Left colon (tissue), 2 donors: Measurements from ENCODE around the gene AQP10. TPM values are rescaled to one million over a fixed set of nuclear protein-coding genes. Genes with fewer than 3 reads are reported as not detected.
A peak's percentile ranks its signal among the peaks of the same experiment; 100 is the strongest.
"Not testable (repeated sequence)": the region's sequence is repeated elsewhere in the genome, so short reads cannot be mapped to it uniquely, and the experiment has no call there.

Experiments
- ATAC-seq: fragments of 200-7000 bp; cut with Tn5 transposase; one replicate; pipeline ENCODE4 v1.9.1; 2020; ENCODE audit warnings: mild to moderate bottlenecking, moderate library complexity
- DNase-seq, 2 donors: peaks; one replicate each; pipeline ENCODE4 v3.0.0-alpha.2; 2020
- intact Hi-C, 2 donors: fragments of 100-400 bp; cut with DNase I in 1 of 2; cut with micrococcal nuclease in 1 of 2; formaldehyde crosslinking; loops; one replicate each; pipeline versions ENCODE4 v1.11.2 to v1.14.0; 2022; cut with DNase I, micrococcal nuclease
- total RNA-seq, 2 donors: library from RNA; stranded (reverse); fragmentation: NEBNext Ultra II Directional; extraction: Animal tissue kit (Norgen Biotek cat#: 25700); gene quantifications; one replicate each; pipeline ENCODE4 v1.2.1, GENCODE V29; 2021
- donor health status: DM: no; HTN: no; CAD: no.
- donor health status: DM: yes; HTN: yes; CAD: no.

Gene AQP10
- total RNA-seq, 2 donors from 2014 or later: not detected

GRCh38 chr1:154318386-154318785 lies 2.5 kb upstream of the AQP10 start:
- DNase-seq (no peak), ATAC-seq (no peak)
- intact Hi-C loops: no loop called here

DNA sequence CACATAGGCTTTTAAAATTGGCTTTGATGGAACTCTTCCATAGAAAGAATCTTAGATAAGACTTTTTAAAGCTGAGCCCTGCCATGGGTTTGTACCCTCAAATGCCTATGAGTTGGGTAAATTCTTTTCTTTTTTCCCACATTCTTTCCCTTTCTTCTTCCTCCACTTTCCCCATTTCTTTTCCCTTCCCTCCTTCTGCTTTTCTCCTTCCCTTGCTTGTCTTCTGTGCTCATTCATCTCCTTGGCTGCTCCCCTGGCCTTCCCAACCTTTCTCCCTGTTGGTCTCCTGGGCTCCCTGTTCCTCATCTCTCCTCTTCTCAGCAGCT lies 679 bp downstream of the AQP10 start:
- ATAC-seq, intact Hi-C loops, DNase-seq: not testable (repeated sequence)

DNA sequence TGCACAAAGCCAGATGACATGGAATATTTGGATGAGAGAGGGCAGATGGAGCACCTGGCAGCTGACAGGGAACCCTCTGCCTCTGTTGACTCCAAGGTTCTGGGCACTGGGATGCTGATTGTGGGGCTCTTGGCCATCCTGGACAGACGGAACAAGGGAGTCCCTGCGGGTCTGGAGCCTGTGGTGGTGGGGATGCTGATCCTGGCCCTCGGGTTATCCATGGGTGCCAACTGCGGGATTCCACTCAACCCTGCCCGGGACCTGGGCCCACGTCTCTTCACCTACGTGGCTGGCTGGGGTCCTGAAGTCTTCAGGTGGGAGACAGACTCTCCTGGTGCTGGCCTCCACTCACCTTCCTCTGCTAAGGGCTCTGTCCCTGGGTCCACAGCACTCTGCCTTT lies 2.6 kb downstream of the AQP10 start:
- no peak for ATAC-seq
- intact Hi-C loops: no loop called here
- DNase-seq: no peak

DNA sequence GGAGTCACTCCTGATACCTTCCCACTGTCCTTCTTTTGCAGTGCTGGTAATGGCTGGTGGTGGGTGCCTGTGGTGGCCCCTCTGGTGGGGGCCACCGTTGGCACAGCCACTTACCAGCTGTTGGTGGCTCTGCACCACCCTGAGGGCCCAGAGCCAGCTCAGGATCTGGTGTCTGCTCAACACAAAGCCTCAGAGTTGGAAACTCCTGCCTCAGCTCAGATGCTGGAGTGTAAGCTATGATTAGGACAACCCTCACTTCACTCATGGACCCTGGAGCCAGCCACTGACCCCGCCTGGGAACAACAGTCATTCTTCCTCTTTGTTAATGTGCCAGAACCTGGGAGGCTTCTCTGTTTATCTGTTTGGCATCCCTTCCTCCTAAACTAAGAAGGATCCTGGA lies 3.3 kb downstream of the AQP10 start:
- intact Hi-C loops: no loop called here
- ATAC-seq (no peak), DNase-seq (no peak)

- intact Hi-C loops: no loop called here
- ATAC-seq (peak; percentile 53), DNase-seq (peak; percentile 64 to 76)
These were observed 4.0 kb downstream of the AQP10 start, which contains the start of gene ATP8B2 for GRCh38 chr1:154324669-154325582. Gene ATP8B2 (plus strand): TSS chr1:154325525. CDS start chr1:154328142, 2,617 bp downstream.

DNA sequence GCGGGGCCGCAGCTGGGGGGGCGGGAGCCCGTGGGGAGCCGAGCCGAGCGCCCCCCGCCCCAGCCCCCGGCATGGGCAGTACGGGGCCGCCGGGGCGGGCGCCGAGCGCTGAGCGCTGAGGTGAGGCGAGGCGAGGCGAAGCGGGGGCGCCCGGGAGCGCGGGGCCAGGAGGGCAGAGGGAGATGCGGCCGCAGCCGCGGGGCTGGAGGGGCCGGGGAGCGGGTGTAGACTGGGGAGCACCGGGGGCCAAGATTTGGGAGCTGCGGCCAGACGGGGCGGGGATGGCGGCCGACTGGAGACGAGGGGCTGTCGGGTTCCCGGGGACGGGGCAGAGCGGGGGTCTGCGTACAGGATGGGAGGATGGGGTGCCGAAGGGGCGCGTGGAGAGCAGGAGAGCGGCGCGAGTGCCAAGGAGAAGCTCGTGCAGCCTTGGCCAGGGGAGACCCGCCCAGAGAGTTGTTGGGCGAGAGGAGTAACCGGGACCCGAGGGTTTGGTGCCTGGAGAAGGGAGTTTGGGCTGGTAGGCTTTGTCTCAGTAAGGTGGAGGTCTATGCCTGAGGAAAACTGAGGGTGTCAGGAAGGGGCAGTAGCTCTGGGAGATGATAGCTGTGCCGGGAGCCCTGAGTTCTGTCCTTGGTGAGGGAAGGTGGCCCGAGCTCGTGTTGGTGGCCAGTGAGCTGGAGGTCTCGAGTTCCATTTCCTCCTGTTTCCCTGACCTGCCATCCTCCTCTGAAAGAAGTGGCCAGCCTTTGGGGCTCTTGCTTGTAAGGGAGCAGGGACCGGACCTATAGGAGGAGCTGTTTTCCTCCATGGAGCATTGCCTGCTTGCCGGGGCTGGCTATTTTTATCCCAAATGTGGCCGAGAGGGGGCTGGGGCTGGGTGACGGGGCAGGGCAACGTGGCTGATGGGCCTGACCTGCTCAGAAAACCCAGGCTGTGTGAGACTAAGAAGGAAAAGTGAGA lies 5.0 kb downstream of the AQP10 start:
- DNase-seq (peak; percentile 55 to 61), ATAC-seq (peak; percentile 18)
- intact Hi-C loops: no loop called here

DNA sequence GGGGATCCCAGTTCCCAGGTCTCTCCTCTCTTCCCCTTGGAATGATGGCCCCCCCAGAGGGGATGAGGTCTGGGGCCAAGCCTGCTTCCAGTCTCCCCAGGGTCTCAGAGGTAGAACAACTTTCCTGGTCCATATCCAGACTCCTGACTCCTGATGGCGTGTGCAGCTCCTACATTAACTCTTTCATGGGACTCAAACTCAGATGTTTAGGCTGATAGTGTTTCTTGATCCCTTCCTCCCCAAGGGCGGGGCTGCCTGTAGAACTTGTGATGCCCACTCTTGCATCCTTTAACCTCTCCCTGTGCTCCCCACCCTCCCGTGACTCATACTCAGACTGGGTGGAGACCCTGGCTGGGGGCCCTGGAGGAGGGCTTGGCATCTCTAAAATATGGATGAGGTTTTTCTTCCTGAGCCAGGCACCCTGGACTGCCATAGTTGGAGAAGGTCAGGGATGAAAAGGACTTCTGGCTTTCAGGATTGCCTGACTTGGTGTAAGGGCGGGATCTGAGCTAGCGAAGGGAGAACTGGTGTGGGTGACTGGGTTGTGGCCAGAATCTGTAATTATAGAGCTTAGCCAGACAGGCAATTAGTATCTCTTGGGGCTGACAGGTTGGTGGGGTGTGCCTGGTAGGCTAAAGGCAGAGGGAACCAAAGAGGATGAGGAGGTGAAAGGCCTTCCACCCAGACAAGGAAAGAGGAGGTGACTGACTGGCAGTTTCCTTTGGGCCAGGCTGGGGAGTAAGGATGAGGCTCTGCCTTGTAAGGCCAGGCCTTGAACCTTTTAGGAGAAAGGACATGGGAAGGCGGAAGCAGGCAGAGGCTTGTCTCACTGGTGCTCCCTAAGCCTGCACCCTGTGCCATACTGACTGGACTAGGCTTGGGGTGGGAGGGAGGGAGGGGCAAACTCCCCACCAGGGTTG lies 5.9 kb downstream of the AQP10 start:
- no peak for ATAC-seq
- intact Hi-C loops: no loop called here
- no peak for DNase-seq

DNA sequence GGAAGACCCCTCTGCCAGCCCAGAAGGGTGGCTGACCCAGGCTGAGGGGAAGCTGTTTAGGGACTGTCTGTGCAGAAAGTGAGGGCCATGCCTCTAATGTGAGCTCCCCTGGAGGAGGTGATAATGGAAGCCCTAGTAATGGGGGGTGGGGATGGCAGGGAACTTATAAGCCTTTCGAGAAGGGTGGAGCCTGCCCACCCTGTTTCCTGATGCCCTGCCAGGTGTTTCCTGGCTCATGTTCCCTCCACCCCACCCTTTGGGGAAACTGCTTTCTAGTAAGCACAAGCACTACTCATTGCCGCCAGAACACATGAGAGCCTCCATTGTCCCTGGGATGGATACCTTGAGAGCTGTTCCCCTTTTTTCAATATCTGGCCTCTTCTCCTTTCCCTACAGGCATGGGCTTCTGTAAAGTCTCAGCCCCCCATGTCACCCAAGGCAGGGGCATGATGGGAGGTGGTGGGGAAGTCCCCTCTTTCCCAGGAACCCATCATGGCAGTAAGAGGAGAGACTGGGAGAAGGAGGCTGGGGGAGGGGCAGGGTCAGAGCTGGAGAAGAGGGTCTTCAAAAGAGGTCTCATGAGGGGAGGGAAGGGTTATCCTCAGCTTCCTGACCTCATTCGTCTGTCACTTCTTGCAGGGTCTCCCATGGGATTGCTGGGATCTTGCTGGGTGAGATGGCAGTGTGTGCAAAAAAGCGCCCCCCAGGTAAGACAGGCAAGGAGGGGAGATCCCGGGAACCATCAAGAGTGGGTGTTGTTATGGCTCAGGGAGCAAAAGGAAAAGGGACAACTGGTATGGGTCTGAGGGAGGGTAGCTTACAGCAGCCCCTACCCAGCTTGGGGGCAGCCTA lies 6.8 kb downstream of the AQP10 start:
- peak; percentile 22 for ATAC-seq
- peak in 1 of 2 donors; percentile 33 for DNase-seq
- intact Hi-C loops: no loop called here

GRCh38 chr1:154328318-154329151 lies 7.6 kb downstream of the AQP10 start:
- peak; percentile 83 for ATAC-seq
- intact Hi-C loops: no loop called here
- peak; percentile 80 to 89 for DNase-seq

DNA sequence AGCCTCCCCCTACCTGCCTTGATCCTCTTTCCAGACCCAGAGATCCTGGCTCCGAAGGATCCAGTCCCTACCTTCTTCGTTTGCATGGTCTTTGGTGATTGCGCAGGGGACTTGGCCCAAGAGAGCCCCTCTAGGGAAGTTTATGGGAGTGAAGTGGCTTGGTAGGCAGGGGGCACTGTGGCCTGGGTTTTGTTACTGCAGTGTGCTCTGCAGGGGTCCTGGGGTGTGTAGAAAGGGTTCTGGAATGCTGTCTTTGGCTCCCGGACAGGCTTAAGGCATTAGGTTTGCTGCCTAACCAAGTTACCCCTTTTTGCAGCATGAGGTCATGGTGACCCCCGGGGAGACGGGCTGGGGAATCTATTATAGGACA lies 8.2 kb downstream of the AQP10 start:
- DNase-seq: no peak
- intact Hi-C loops: no loop called here
- ATAC-seq: no peak

DNA sequence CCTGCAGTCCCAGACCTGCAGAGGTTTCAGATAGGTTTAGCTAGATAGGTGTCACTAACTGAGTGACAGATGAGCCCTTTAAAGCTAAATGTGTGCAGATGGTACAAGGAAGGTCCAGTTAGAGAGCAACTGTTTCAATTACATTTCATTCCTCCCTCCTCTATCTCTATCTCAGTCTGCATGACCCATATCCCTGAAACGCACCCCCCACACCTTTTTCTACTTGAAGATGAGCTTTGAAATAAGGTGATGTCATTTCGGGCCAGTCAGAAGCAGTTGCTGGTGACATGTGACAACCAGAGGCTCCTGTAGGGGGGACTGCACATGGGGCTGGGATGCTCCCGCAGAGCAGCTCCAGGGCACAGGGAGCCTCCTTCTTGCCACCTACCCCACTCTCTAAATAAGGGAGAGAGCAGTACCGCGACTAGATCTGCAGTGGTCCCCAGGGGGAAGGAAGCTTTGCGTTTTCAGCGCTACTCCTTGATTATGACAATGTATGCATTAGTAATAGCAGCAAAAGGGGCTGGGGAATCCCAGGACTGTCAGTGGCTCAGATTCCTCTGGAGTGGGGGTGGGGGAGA lies 8.7 kb downstream of the AQP10 start:
- no peak for ATAC-seq
- no peak for DNase-seq
- intact Hi-C loops: no loop called here

DNA sequence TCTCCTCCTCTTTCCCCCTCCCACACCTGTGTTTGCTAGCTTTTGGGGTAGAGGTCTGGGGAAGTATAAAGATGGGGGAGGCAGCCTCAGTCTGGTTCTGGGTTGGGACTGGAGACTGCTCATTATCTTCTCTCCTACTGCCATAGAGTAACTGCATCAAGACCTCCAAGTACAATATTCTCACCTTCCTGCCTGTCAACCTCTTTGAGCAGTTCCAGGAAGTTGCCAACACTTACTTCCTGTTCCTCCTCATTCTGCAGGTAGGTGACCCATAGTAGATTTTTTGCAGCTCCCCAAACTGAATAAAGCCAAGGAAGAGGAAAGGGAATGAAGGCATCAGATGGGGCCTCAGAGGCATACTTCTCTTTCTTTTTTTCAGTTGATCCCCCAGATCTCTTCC lies 9.8 kb downstream of the AQP10 start:
- intact Hi-C loops: no loop called here

DNA sequence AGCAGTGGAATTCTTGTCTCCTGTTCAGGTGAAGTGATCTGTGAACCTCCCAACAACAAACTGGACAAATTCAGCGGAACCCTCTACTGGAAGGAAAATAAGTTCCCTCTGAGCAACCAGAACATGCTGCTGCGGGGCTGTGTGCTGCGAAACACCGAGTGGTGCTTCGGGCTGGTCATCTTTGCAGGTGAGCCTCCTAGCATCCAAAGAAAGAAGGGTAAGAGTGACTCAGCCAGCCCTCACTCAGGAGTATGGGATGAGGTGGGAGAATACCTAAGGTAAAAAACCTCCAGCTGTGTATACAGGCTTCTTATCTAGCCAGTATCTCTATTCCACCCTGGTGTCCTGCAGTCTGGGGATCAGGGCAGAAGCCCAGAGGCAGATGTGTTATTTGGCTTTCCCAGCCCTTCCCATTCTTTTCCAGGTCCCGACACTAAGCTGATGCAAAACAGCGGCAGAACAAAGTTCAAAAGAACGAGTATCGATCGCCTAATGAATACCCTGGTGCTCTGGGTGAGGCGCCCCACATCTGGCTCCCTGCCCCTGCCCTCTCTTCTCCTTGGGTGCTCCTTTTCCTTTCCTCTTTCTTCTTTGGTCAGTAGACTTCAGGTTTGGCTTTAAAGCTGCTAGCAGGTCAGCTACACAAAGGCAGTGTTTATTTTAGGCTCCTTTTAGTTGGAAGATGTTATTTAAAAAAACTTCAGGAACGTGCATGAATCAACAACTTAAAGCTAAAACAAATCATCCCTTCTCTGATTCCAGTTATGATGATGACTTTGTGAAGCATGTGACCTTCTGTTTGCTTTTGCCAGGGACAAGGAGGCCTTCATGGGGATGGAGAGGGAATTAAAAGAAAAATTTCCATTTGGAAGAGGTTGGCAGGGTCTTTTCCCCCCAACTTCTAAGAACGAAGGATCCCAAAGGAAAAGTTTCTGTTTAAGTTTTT lies 13.5 kb downstream of the AQP10 start:
- ATAC-seq (no peak), DNase-seq (no peak)
- intact Hi-C loops: no loop called here

More for the DNA sequence above, 9.8 kb downstream of the AQP10 start:
- DNase-seq (no peak), ATAC-seq (no peak)

- intact Hi-C loops: no loop called here
- DNase-seq (peak; percentile 80 to 91), ATAC-seq (peak; percentile 85)
These were observed 14.3 kb downstream of the AQP10 start for GRCh38 chr1:154335025-154335714.
